Fibroblast of villous mesenchyme (primary cell): ENCODE data around the gene POLR1E. TPM values are rescaled to one million over a fixed set of nuclear protein-coding genes. Genes with fewer than 3 reads are reported as not detected.
"Not testable (repeated sequence)": the region's sequence is repeated elsewhere in the genome, so short reads cannot be mapped to it uniquely, and the experiment has no call there.

Source experiments
- DNase-seq: peaks from one replicate; pipeline ENCODE4 v3.0.0-alpha.2; 2010; ENCODE audit warnings: low read depth
- H3K4me3 ChIP-seq: 2 replicates; pipeline ENCODE4 v1.5.1; 2011; ENCODE audit warnings: low read depth, mild to moderate bottlenecking, low read length
- total RNA-seq: library from RNA; depleted of rRNA; stranded (reverse); fragments of >200 nt; gene quantifications from 2 replicates; pipeline ENCODE4 v1.2.3, GENCODE V29; 2012
- TF ChIP-seq, protein P1 (sequence below): IDR thresholded peaks from 2 replicates; pipeline ENCODE4 v1.5.1; 2012; ENCODE audit warnings: low read depth, mild to moderate bottlenecking, low read length; ENCODE audit not compliant: insufficient read depth

Gene POLR1E
- total RNA-seq, 1 donor, result 33.7 TPM

DNA sequence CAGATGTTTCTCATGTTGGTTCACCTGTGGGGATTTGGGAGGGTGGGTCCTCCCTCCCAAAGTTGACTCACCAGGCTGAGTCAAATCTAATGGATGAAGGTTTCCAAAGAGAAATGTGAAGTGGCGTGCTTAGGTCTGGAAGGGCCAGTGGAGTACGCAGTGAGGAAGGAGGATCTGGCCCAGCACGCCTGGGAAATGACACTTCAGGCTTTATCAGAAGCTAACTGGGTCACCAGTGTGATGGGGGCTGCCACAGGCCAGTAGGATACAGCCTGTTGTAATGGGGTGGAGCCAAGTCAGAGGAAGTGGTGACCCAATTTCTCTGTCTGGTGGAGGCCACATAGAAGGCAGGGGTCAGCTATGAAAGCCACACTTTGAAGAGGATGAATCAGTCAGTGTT is 18.0 kb downstream of the POLR1E start:
- H3K4me3 ChIP-seq, result no peak overlapping the region
- TF ChIP-seq, protein P1, sequence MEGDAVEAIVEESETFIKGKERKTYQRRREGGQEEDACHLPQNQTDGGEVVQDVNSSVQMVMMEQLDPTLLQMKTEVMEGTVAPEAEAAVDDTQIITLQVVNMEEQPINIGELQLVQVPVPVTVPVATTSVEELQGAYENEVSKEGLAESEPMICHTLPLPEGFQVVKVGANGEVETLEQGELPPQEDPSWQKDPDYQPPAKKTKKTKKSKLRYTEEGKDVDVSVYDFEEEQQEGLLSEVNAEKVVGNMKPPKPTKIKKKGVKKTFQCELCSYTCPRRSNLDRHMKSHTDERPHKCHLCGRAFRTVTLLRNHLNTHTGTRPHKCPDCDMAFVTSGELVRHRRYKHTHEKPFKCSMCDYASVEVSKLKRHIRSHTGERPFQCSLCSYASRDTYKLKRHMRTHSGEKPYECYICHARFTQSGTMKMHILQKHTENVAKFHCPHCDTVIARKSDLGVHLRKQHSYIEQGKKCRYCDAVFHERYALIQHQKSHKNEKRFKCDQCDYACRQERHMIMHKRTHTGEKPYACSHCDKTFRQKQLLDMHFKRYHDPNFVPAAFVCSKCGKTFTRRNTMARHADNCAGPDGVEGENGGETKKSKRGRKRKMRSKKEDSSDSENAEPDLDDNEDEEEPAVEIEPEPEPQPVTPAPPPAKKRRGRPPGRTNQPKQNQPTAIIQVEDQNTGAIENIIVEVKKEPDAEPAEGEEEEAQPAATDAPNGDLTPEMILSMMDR, result no peak
- DNase-seq, result peak; percentile 16

- DNase-seq, result no peak
- TF ChIP-seq, protein P1, result no peak
- H3K4me3 ChIP-seq, result no peak overlapping the region
These were observed 18.9 kb downstream of the POLR1E start for GRCh38 chr9:37504605-37505004.

DNA sequence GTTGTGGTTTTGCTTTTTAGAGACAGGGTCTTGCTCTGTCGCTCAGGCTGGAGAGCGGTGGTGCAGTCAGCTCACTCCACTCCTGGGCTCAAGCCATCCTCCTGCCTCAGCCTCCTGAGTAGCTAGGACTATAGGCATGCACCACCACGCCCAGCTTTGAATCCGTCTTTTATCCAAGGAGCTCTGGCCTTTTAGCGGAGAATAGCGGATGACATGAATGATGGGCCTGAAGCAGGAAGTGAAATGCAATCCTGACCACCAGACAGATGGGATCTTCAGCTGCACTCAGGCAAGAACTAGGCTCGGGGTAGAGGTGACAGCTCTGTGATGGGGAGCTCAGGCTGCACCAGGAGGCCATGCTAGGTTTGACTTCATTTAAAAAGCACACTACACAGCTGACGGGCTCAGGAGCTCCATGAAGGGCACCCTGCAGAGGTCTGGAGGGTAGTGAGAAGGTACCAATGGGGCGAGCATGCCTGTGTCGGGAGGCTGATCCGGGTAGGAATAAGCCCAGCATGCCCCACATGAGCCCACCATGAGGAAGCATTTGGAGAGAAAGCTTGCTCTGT is 21.9 kb downstream of the POLR1E start:
- no peak overlapping the region for H3K4me3 ChIP-seq
- no peak for DNase-seq
- TF ChIP-seq, protein P1, result no peak

GRCh38 chr9:37508135-37508833 is 22.5 kb downstream of the POLR1E start:
- TF ChIP-seq, protein P1, result no peak
- no peak overlapping the region for H3K4me3 ChIP-seq
- DNase-seq, result no peak

DNA sequence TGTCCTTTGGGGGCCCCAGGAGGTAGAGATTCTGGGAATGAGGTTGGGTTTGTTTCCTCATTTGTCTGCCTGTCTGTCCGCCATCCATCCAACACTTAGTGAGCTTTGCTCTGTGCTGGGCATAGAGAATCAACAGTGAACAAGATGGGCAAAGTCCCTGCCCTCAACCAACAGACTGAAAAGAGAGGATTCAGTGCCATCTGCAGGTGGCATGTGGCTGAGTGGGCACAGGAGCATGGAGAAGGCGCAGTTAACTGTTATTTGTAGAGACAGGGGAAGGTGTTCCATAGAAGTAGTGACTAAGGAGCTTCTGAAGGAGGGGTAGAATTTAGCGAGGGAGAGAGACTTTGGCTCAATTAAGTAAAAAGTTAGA is 23.1 kb downstream of the POLR1E start:
- DNase-seq, result no peak
- TF ChIP-seq, protein P1, result no peak
- H3K4me3 ChIP-seq, result no peak overlapping the region

- DNase-seq, result no peak
- H3K4me3 ChIP-seq, result no peak overlapping the region
- TF ChIP-seq, protein P1, result no peak
These were observed 23.8 kb downstream of the POLR1E start for GRCh38 chr9:37509536-37509935.

GRCh38 chr9:37510053-37510452 is 24.3 kb downstream of the POLR1E start:
- DNase-seq, H3K4me3 ChIP-seq: not testable (repeated sequence)
